Upper lobe of left lung (tissue), 6 donors: ENCODE measurements around the gene PCSK9. TPM values are rescaled to one million over a fixed set of nuclear protein-coding genes. Genes with fewer than 3 reads are reported as not detected.
A peak's percentile ranks its signal among the peaks of the same experiment; 100 is the strongest.

Experiments used
- ATAC-seq, 2 donors: fragments of 200-7000 bp; cut with Tn5 transposase; one replicate each; pipeline ENCODE4 v1.9.1; 2022; ENCODE audit warnings: mild to moderate bottlenecking in 2 of 2, moderate library complexity in 2 of 2; ENCODE audit not compliant: low FRiP score in 2 of 2
- DNase-seq, 2 donors: peaks; one replicate each; pipeline ENCODE4 v3.0.0-alpha.2; 2019 to 2020
- H3K27ac ChIP-seq, 4 donors: fragments of 200-600 bp; sonication (generic); one replicate each; pipeline ENCODE4 v1.5.1; 2016 to 2019
- H3K27me3 ChIP-seq, 4 donors: fragments of 200-600 bp; sonication (generic); one replicate each; pipeline ENCODE4 v1.5.1; 2017 to 2019
- H3K36me3 ChIP-seq, 4 donors: fragments of 200-600 bp; sonication (generic); one replicate each; pipeline ENCODE4 v1.5.1; 2016 to 2019
- H3K4me1 ChIP-seq, 4 donors: fragments of 200-600 bp; sonication (generic); one replicate each; pipeline ENCODE4 v1.5.1; 2018 to 2019
- H3K4me3 ChIP-seq, 4 donors: fragments of 200-600 bp; sonication (generic); one replicate each; pipeline ENCODE4 v1.5.1; 2017 to 2019; ENCODE audit warnings: mild to moderate bottlenecking in 2 of 4, moderate library complexity in 1 of 4
- H3K9me3 ChIP-seq, 4 donors: fragments of 200-600 bp; sonication (generic); one replicate each; pipeline ENCODE4 v1.5.1; 2018 to 2019
- CTCF ChIP-seq, 6 experiments: fragments of 450-650 bp in 4 of 6; fragments of 200-600 bp in 2 of 6; sonication (generic) in 2 of 6; IDR thresholded peaks; one replicate each; pipeline ENCODE4 v1.5.1; 2016 to 2019; ENCODE audit warnings: antibody characterized with exemption in 6 of 6
- EP300 ChIP-seq, 4 donors: sonication (generic); formaldehyde crosslinking; IDR thresholded peaks; one replicate each; pipeline ENCODE4 v1.5.1; 2017; ENCODE audit warnings: antibody characterized with exemption in 4 of 4, control low read depth in 2 of 4
- POLR2A ChIP-seq, 4 donors: fragments of 450-650 bp; IDR thresholded peaks; one replicate each; pipeline ENCODE4 v1.5.1; 2016 to 2017; ENCODE audit warnings: antibody characterized with exemption in 4 of 4, mild to moderate bottlenecking in 2 of 4
- POLR2AphosphoS5 ChIP-seq, 2 donors: sonication (generic); formaldehyde crosslinking; IDR thresholded peaks; one replicate each; pipeline ENCODE4 v1.5.1; 2017; ENCODE audit warnings: antibody characterized with exemption in 2 of 2
- WGBS, 2 donors: methylation state at CpG; one replicate each; pipeline ENCODE4 v1.1.5; 2017 to 2018; 5-methylcytosine and 5-hydroxymethylcytosine counted together
- total RNA-seq, 6 donors: library from RNA; depleted of rRNA in 4 of 6; stranded (reverse); fragments of >200 nt in 4 of 6; gene quantifications; one replicate each; pipeline versions ENCODE4 v1.1.0 to v1.2.1, GENCODE V29; 2016 to 2021
- donor health status: DM: no; HTN: no; CAD: no; lungs with moderate emphysema.
- donor health status: DM: no; HTN: yes; CAD: no; lungs with severe emphysema.

Gene PCSK9
- total RNA-seq, 6 donors from 2014 or later: 9.4 to 63.9 (median 31.5) TPM

- ATAC-seq: peak; percentile 2 to 47
- TF ChIP-seq POLR2A (IDR thresholded peaks at IDR 0.05): peak in 1 of 4 donors; percentile 36
- no peak for TF ChIP-seq CTCF (IDR thresholded peaks at IDR 0.05)
- peak in 1 of 2 donors; percentile 30 for TF ChIP-seq POLR2AphosphoS5 (IDR thresholded peaks at IDR 0.05)
- no peak for TF ChIP-seq EP300 (IDR thresholded peaks at IDR 0.05)
These were observed 14.1 kb downstream of the PCSK9 start for GRCh38 chr1:55053265-55053954.

GRCh38 chr1:55054396-55054795, 15.0 kb downstream of the PCSK9 start:
- H3K4me3 ChIP-seq: no peak overlapping the region
- 92 to 93% methylated on average over 5 of the region's 5 CpGs for WGBS, 2 donors
- H3K4me1 ChIP-seq: peaks cover 0 to 5% (median 2%) of the 10 kb centered on the region in 4 donors
- H3K36me3 ChIP-seq: peaks cover 0 to 32% (median 0%) of the 10 kb centered on the region in 4 donors
- ATAC-seq (no peak), DNase-seq (no peak)
- TF ChIP-seq POLR2AphosphoS5 (IDR thresholded peaks at IDR 0.05) (no peak), POLR2A (IDR thresholded peaks at IDR 0.05) (no peak), EP300 (IDR thresholded peaks at IDR 0.05) (no peak), CTCF (IDR thresholded peaks at IDR 0.05) (no peak)
- no peaks in the 10 kb centered on the region for H3K9me3 ChIP-seq
- H3K27me3 ChIP-seq: no peaks in the 10 kb centered on the region
- peak overlapping the region in 2 of 4 donors; percentile 78 for H3K27ac ChIP-seq

More at GRCh38 chr1:55053265-55053954, 14.1 kb downstream of the PCSK9 start:
- DNase-seq: peak in 1 of 2 donors; percentile 77
- Histone ChIP-seq H3K27me3 (no peaks in the 10 kb centered on the region), H3K4me3 (no peak overlapping the region), H3K36me3 (peaks cover 0 to 34% (median under 1%) of the 10 kb centered on the region in 4 donors), H3K27ac (peak overlapping the region in 3 of 4 donors; percentile 17 to 78 (median 78)), H3K4me1 (peaks cover 0 to 5% (median 2%) of the 10 kb centered on the region in 4 donors), H3K9me3 (no peaks in the 10 kb centered on the region)
- 47 to 68% methylated on average over 6 to 7 of the region's 7 CpGs for WGBS, 2 donors

- no peak for ATAC-seq
- no peak for DNase-seq
- TF ChIP-seq EP300 (IDR thresholded peaks at IDR 0.05): no peak
- TF ChIP-seq POLR2AphosphoS5 (IDR thresholded peaks at IDR 0.05): no peak
- no peak for TF ChIP-seq CTCF (IDR thresholded peaks at IDR 0.05)
- no peak for TF ChIP-seq POLR2A (IDR thresholded peaks at IDR 0.05)
- 80 to 85% methylated on average over 9 to 12 of the region's 12 CpGs for WGBS, 2 donors
- Histone ChIP-seq H3K4me3 (no peak overlapping the region), H3K9me3 (no peaks in the 10 kb centered on the region), H3K27ac (no peak overlapping the region), H3K36me3 (peaks cover 0 to 30% (median 0%) of the 10 kb centered on the region in 4 donors), H3K4me1 (peaks cover 0 to 5% (median 2%) of the 10 kb centered on the region in 4 donors), H3K27me3 (no peaks in the 10 kb centered on the region)
These were observed 15.9 kb downstream of the PCSK9 start for GRCh38 chr1:55055084-55055882.

DNA sequence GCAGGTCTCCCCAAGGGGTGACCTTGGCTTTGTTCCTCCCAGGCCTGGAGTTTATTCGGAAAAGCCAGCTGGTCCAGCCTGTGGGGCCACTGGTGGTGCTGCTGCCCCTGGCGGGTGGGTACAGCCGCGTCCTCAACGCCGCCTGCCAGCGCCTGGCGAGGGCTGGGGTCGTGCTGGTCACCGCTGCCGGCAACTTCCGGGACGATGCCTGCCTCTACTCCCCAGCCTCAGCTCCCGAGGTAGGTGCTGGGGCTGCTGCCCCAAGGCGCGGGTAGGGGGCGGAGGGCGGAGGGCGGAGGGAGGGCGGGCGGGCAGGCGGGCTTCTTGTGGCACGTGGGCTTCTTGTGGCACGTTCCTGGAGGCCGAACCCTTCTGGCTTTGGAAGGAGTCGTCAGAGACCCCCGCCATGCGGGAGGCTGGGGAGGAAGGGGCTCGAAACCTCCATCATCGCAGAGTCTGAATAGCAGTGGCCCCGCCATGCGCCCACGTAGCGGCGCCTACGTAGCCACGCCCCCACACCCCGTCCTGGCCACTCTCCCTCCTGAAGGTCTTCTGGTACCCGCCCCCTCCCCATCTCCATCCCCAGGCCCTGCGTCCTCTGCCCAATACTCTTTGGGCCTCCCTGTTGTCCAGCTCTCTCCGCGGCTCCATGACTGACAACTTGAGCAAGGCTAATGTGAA, 16.7 kb downstream of the PCSK9 start:
- ATAC-seq (no peak), DNase-seq (peak in 1 of 2 donors; percentile 70)
- Histone ChIP-seq H3K36me3 (peaks cover 0 to 30% (median 0%) of the 10 kb centered on the region in 4 donors), H3K4me1 (peaks cover 0 to 5% (median 2%) of the 10 kb centered on the region in 4 donors), H3K9me3 (no peaks in the 10 kb centered on the region), H3K4me3 (no peak overlapping the region), H3K27me3 (no peaks in the 10 kb centered on the region), H3K27ac (no peak overlapping the region)
- TF ChIP-seq POLR2A (IDR thresholded peaks at IDR 0.05) (no peak), CTCF (IDR thresholded peaks at IDR 0.05) (no peak), EP300 (IDR thresholded peaks at IDR 0.05) (no peak), POLR2AphosphoS5 (IDR thresholded peaks at IDR 0.05) (no peak)
- WGBS, 2 donors: 87 to 94% methylated on average over 22 to 42 of the region's 42 CpGs
